Lung microvascular endothelial cell (primary cell): ENCODE measurements around the gene MAP3K4. TPM values are rescaled to one million over a fixed set of nuclear protein-coding genes. Genes with fewer than 3 reads are reported as not detected.

Experiments
- DNase-seq, 2 donors: peaks; one replicate each; pipeline versions ENCODE4 v3.0.0 to v3.0.0-alpha.2; 2010; ENCODE audit warnings: low read depth in 2 of 2
- total RNA-seq: library from RNA; depleted of rRNA; stranded (reverse); fragments of >200 nt; gene quantifications from 2 replicates; pipeline ENCODE4 v1.2.1, GENCODE V29; 2014

The MAP3K4 gene
- total RNA-seq, 1 donor from 2014 or later: 16.3 TPM

- no peak for DNase-seq
These were observed 7.2 kb downstream of the MAP3K4 start for GRCh38 chr6:160998766-160999165.

GRCh38 chr6:160999516-160999915, 7.9 kb downstream of the MAP3K4 start:
- no peak for DNase-seq

- DNase-seq: no peak
These were observed 9.1 kb downstream of the MAP3K4 start for GRCh38 chr6:161000632-161001031.

- DNase-seq: no peak
These were observed 9.9 kb downstream of the MAP3K4 start for GRCh38 chr6:161001421-161001820.

GRCh38 chr6:161003336-161003735, 11.8 kb downstream of the MAP3K4 start:
- no peak for DNase-seq

GRCh38 chr6:161008245-161008644, 16.7 kb downstream of the MAP3K4 start:
- no peak for DNase-seq

- DNase-seq: no peak
These were observed 18.4 kb downstream of the MAP3K4 start for GRCh38 chr6:161009991-161010390.

GRCh38 chr6:161010418-161010817, 18.8 kb downstream of the MAP3K4 start:
- DNase-seq: no peak

GRCh38 chr6:161011492-161012480, 20.2 kb downstream of the MAP3K4 start:
- DNase-seq: peak; percentile 50 to 60

GRCh38 chr6:161013695-161014094, 22.1 kb downstream of the MAP3K4 start:
- no peak for DNase-seq

- DNase-seq: no peak
These were observed 26.4 kb downstream of the MAP3K4 start for GRCh38 chr6:161017766-161018564.

- DNase-seq: no peak
These were observed 27.8 kb downstream of the MAP3K4 start for GRCh38 chr6:161019324-161019839.

- DNase-seq: no peak
These were observed 30.0 kb downstream of the MAP3K4 start for GRCh38 chr6:161021543-161021942.

- no peak for DNase-seq
These were observed 30.6 kb downstream of the MAP3K4 start for GRCh38 chr6:161021998-161022743.

GRCh38 chr6:161023316-161023715, 31.7 kb downstream of the MAP3K4 start:
- no peak for DNase-seq

GRCh38 chr6:161024364-161024920, 32.9 kb downstream of the MAP3K4 start:
- no peak for DNase-seq

GRCh38 chr6:161027385-161027784, 35.8 kb downstream of the MAP3K4 start:
- no peak for DNase-seq

- no peak for DNase-seq
These were observed 37.7 kb downstream of the MAP3K4 start for GRCh38 chr6:161029195-161029809.

- peak in 1 of 2 donors; percentile 80 for DNase-seq
These were observed 40.3 kb downstream of the MAP3K4 start for GRCh38 chr6:161031721-161032495.

- DNase-seq: no peak
These were observed 42.1 kb downstream of the MAP3K4 start for GRCh38 chr6:161033667-161034066.
